Activated CD4-positive, alpha-beta T cell treated with anti-CD3 and anti-CD28 coated beads for 36 hours (primary cell): ENCODE data around the gene DNAJA4. TPM values are rescaled to one million over a fixed set of nuclear protein-coding genes. Genes with fewer than 3 reads are reported as not detected.

ENCODE experiments used
- ATAC-seq: fragments of 200-7000 bp; cut with Tn5 transposase; one replicate; pipeline ENCODE4 v1.10.0; 2021; ENCODE audit warnings: mild to moderate bottlenecking, moderate library complexity
- CTCF ChIA-PET: fragments of 350-600 bp; sonication (Branson Sonifier 250); formaldehyde crosslinking; loops from one replicate; lab custom pipeline; 2021; ENCODE audit warnings: antibody characterized with exemption; lab: Charles Lee
- POLR2A ChIA-PET: fragments of 350-600 bp; sonication (Branson Sonifier 250); formaldehyde crosslinking; loops from one replicate; lab custom pipeline; 2021; ENCODE audit warnings: antibody characterized with exemption, inconsistent platforms; lab: Charles Lee
- DNase-seq: peaks from one replicate; pipeline ENCODE4 v3.0.0-alpha.2; 2020
- H3K27ac Mint-ChIP-seq: one replicate; pipeline ENCODE4 v1.8.0; 2021; ENCODE audit warnings: mixed read lengths
- H3K27me3 Mint-ChIP-seq: one replicate; pipeline ENCODE4 v1.8.0; 2021; ENCODE audit warnings: mixed read lengths
- H3K36me3 Mint-ChIP-seq: one replicate; pipeline ENCODE4 v1.8.0; 2021; ENCODE audit warnings: low read depth, mixed read lengths
- H3K4me1 Mint-ChIP-seq: one replicate; pipeline ENCODE4 v1.8.0; 2021; ENCODE audit warnings: mixed read lengths
- H3K4me3 Mint-ChIP-seq: one replicate; pipeline ENCODE4 v1.8.0; 2021; ENCODE audit warnings: mild to moderate bottlenecking, moderate library complexity, mixed read lengths
- H3K9me3 Mint-ChIP-seq: one replicate; pipeline ENCODE4 v1.8.0; 2021; ENCODE audit warnings: low read depth, mixed read lengths
- intact Hi-C, 2 experiments: fragments of 100-400 bp; cut with DNase I in 1 of 2; cut with micrococcal nuclease in 1 of 2; formaldehyde crosslinking; loops; one replicate each; pipeline versions ENCODE4 v1.14.2 to v1.15.1; 2022 to 2024; cut with DNase I, micrococcal nuclease
- total RNA-seq, 2 experiments: library from RNA; stranded (reverse); gene quantifications; one replicate each; pipeline ENCODE4 v1.2.3, GENCODE V29; 2021

DNAJA4 gene
- total RNA-seq, 2 experiments from 2014 or later = 38.6 to 41.5 TPM

DNA sequence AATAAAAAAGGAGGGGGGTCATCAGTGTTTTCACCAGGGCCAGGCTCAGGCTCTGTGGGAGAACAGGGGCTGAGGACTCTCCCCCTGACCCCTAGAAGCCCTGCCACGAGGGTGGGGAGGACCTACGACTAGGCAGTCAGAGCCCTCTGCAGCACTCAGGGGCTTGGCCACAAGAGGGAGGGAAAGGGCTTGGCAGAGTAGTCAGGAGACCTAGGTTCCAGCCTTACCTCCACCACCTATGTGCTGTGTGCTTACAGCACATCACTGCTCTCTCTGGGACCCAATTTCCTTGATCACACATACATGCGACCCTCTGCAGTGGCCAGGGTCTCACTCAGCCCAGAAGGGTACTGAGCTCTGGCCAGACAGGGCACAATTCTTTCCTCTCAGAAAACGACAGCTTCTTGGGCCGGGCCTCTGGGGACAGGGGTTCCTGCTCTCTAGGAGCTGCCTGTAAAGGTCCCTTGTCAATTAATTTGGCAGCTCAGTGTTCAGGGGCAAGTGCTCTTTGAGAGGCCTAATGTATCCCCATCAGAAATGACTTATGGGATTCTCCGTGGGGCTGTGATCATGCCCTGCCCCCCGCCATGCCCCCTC, 51.4 kb downstream of the DNAJA4 start:
- H3K27me3 Mint-ChIP-seq = no peaks in the 10 kb centered on the region
- CTCF ChIA-PET = no interaction called here
- DNase-seq = peak; percentile 22
- no peaks in the 10 kb centered on the region for H3K9me3 Mint-ChIP-seq
- no peak overlapping the region for H3K27ac Mint-ChIP-seq
- intact Hi-C loops = no loop called here
- no peak for ATAC-seq
- POLR2A ChIA-PET = interaction anchor here (0.6 kb wide), 1 partner anchor 15 kb away, joined by 3 read pairs; no protein-coding TSS in a partner anchor
- no peak overlapping the region for H3K4me3 Mint-ChIP-seq
- H3K4me1 Mint-ChIP-seq = no peaks in the 10 kb centered on the region
- no peaks in the 10 kb centered on the region for H3K36me3 Mint-ChIP-seq

DNA sequence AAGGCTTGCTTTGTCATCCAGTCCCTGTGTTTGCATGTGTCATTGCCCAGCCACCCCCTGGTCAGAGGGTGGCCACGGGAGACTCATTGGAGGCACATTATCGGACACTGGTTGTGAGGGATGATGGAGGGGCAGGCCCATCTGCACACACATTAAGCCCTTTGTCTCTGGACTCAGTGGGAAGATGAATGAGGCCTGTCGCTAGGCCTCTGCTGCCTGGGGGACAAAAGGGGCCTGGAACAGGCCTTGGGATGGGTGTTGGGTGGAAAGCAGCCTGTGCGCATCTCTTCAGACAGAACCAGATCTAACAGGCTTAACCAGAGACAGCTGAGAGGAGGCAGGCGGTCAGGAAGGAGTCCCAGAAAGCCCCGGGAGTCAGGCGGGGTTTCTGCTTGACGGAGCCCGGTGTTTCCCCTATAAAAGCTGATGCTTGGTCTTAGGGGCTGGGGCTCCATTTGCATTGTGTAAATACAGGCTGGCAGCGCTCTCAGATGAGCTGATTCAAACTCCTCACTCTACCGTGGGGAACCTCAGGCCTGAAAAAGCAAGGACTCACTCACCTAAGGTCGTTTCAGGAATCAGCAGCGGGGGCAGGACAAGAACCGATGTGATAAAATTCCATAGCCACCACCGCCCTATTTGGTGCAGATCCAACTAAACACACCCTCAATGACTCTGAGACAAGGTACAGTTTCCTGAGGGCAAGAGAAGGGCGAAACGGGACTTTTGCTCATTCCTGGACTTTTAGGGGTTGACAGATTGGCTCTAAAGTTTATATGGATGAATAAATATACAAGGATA, 52.1 kb downstream of the DNAJA4 start:
- Mint-ChIP-seq H3K4me1 (no peaks in the 10 kb centered on the region), H3K9me3 (no peaks in the 10 kb centered on the region), H3K27ac (no peak overlapping the region), H3K36me3 (no peaks in the 10 kb centered on the region), H3K4me3 (no peak overlapping the region), H3K27me3 (no peaks in the 10 kb centered on the region)
- DNase-seq (peak; percentile 24), ATAC-seq (no peak)
- intact Hi-C loops = no loop called here
- CTCF ChIA-PET = no interaction called here
- POLR2A ChIA-PET = interaction anchor here (0.6 kb wide), 1 partner anchor 14 kb away, joined by 3 read pairs; no protein-coding TSS in a partner anchor

DNA sequence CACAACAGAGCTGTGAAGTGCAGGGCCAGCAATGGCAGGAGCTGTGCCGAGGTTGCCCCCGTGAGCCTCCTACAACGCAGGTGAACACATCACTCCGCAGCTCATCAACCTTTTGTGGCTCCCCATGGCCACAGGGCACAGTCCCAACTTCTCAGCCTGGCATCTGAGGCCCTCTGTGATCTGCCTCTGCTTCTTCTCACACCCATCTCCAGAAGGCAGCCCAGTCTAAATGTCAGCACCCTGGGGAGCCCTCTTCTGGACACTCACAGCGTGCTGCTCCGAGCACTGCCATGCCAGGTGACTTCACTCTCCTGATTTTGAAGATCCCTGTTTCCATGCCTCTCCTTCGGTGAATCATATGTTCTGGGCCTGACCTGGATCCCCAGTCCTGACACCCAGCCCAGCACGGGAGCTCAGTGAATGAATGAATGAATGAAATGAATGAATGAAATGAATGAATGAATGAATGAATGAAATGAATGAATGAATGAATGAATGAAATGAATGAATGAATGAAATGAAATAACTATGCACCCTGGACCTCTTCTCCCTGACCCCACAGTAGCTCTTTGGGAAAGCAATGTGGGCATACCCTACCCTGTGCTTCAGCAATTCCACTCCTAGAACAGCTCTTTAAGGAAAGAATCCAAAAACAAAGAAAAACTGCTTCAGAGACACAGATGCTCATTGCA, 52.9 kb downstream of the DNAJA4 start:
- POLR2A ChIA-PET = no interaction called here
- Mint-ChIP-seq H3K36me3 (no peaks in the 10 kb centered on the region), H3K27ac (no peak overlapping the region), H3K4me3 (no peak overlapping the region), H3K4me1 (no peaks in the 10 kb centered on the region), H3K27me3 (no peaks in the 10 kb centered on the region), H3K9me3 (no peaks in the 10 kb centered on the region)
- DNase-seq = peak; percentile 19
- CTCF ChIA-PET = interaction anchor here (0.6 to 0.7 kb wide), 2 partner anchors 10 to 185 kb away, joined by 3 to 4 read pairs; no protein-coding TSS in a partner anchor
- ATAC-seq = peak; percentile 23
- intact Hi-C loops = no loop called here

DNA sequence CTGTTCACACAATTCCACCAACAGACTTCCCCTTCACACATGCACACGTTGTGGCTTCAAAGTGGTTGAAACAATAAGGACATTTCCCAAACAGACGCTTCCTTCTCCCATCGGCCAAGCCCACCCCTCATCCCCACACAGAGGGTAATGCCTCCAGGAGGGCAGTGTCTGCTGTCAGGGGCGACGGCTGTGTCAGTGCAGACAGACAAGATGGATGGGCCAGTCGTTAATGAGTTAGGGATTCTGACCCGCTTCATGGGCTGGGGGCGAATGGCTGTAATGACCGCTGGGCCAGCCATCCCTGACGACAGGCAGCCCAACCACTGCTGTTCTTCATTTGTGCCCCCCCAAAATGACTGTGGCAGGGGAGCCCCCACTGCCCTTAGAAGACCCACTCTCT, 55.2 kb downstream of the DNAJA4 start:
- Mint-ChIP-seq H3K4me3 (no peak overlapping the region), H3K27ac (no peak overlapping the region), H3K9me3 (no peaks in the 10 kb centered on the region), H3K4me1 (no peaks in the 10 kb centered on the region), H3K36me3 (no peaks in the 10 kb centered on the region), H3K27me3 (no peaks in the 10 kb centered on the region)
- DNase-seq (no peak), ATAC-seq (no peak)
- CTCF ChIA-PET = interaction anchor here (2.0 kb wide), 1 partner anchor 11 kb away, joined by 4 read pairs; no protein-coding TSS in a partner anchor
- intact Hi-C loops = no loop called here
- POLR2A ChIA-PET = no interaction called here

DNA sequence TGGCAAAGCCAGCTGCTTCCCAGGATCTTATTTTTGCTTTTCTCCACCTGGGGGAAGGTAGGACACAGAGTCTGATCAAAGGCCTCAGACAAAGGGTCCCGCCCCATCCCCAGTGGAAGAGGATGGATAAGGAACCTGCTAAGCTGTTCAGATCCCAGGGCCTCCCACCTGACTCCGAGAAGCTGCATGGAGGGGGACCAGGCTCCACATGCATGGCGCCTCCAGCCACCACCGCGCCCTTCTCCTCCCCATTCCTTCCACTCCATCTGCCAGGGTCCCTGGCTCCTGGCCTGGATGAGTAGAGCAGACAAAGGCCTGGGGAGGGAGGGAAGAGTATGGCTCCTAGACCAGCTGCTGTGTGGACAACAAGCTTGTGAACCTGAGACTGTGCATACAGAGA, 55.8 kb downstream of the DNAJA4 start:
- H3K4me3 Mint-ChIP-seq = no peak overlapping the region
- no peak overlapping the region for H3K27ac Mint-ChIP-seq
- intact Hi-C loops = no loop called here
- DNase-seq = no peak
- ChIA-PET CTCF (interaction anchor here (1.1 kb wide), 1 partner anchor 102 kb away, joined by 3 read pairs; no protein-coding TSS in a partner anchor), POLR2A (no interaction called here)
- H3K9me3 Mint-ChIP-seq = no peaks in the 10 kb centered on the region
- no peaks in the 10 kb centered on the region for H3K36me3 Mint-ChIP-seq
- H3K27me3 Mint-ChIP-seq = no peaks in the 10 kb centered on the region
- H3K4me1 Mint-ChIP-seq = no peaks in the 10 kb centered on the region
- no peak for ATAC-seq

DNA sequence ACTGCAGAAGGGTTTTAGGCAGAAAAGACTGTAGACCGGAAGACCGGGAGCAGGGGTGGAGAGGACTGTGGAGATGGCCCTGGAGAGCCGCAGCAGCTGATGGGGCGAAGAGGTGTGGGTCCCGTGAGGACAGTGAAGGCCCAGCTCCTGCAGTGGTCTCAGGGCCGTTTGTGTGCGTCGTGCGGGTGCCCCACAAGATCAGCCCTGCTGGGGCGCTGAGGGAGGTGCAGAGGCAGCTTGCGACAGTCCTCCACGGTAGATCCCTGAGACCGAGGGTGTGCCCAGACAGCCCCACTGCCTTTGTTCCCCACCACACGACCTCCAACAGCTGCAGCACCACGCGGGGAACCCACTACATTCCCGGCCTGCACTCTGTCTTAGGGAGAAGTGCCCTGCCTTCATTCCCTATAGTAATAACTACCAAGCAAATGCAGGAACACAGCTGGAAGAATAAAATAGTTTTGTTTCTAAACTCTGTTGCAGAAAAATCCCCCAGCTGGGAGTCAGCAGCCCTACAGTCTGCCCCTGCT, 56.7 kb downstream of the DNAJA4 start:
- Mint-ChIP-seq H3K9me3 (no peaks in the 10 kb centered on the region), H3K27me3 (no peaks in the 10 kb centered on the region), H3K36me3 (no peaks in the 10 kb centered on the region), H3K27ac (no peak overlapping the region), H3K4me3 (no peak overlapping the region), H3K4me1 (no peaks in the 10 kb centered on the region)
- no peak for ATAC-seq
- POLR2A ChIA-PET = no interaction called here
- DNase-seq = no peak
- CTCF ChIA-PET = interaction anchor here (1.1 kb wide), 2 partner anchors 12 to 101 kb away, joined by 3 to 4 read pairs; no protein-coding TSS in a partner anchor
- intact Hi-C loops = no loop called here

DNA sequence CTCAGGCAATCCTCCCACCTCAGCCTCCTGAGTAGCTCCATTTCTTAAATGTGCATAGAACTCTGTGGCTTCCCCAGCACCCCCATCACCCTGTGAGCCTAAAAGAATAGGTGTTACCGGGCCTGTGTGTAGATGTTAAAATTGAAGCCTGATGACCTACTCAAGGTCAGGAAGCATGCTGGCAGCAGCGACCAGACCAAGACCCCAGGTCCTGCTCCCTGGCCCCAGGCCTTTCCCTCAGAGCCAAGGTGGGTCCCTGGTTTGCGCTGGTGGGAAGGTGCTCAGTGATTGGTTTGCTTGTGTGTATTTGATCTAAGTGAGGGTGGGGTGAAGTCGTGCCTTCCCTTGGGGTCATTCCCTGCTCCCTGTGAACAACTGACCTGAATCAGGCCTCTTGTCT, 57.4 kb downstream of the DNAJA4 start:
- no peak overlapping the region for H3K4me3 Mint-ChIP-seq
- DNase-seq (no peak), ATAC-seq (no peak)
- H3K36me3 Mint-ChIP-seq = no peaks in the 10 kb centered on the region
- intact Hi-C loops = no loop called here
- H3K9me3 Mint-ChIP-seq = no peaks in the 10 kb centered on the region
- ChIA-PET POLR2A (no interaction called here), CTCF (interaction anchor here (0.7 to 1.1 kb wide), 2 partner anchors 11 to 25 kb away, joined by 3 to 4 read pairs; no protein-coding TSS in a partner anchor)
- no peaks in the 10 kb centered on the region for H3K27me3 Mint-ChIP-seq
- no peak overlapping the region for H3K27ac Mint-ChIP-seq
- no peaks in the 10 kb centered on the region for H3K4me1 Mint-ChIP-seq

DNA sequence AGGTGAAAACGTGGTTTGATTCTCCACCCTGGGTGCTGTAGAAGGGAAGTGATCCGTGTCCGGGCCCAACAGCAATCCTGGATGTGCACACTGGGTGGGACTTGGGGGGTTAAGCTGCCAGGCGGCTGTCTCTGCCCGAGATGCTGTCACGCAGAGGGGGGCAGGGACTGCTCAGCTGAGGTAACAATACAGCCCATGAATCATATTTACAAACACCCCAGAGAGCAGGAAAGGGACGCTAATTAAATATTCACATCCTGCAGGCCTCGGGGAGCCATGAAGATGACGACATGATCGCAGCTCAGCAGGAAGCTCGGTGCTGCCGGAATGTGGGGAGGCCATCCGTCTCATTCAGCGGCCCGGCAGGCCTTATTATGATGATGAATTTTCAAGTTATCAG, 57.9 kb downstream of the DNAJA4 start:
- ChIA-PET POLR2A (no interaction called here), CTCF (interaction anchor here (0.7 kb wide), 1 partner anchor 25 kb away, joined by 3 read pairs; no protein-coding TSS in a partner anchor)
- Mint-ChIP-seq H3K4me3 (no peak overlapping the region), H3K4me1 (no peaks in the 10 kb centered on the region), H3K9me3 (no peaks in the 10 kb centered on the region), H3K36me3 (no peaks in the 10 kb centered on the region), H3K27ac (no peak overlapping the region), H3K27me3 (no peaks in the 10 kb centered on the region)
- ATAC-seq = no peak
- DNase-seq = no peak
- intact Hi-C loops = no loop called here

DNA sequence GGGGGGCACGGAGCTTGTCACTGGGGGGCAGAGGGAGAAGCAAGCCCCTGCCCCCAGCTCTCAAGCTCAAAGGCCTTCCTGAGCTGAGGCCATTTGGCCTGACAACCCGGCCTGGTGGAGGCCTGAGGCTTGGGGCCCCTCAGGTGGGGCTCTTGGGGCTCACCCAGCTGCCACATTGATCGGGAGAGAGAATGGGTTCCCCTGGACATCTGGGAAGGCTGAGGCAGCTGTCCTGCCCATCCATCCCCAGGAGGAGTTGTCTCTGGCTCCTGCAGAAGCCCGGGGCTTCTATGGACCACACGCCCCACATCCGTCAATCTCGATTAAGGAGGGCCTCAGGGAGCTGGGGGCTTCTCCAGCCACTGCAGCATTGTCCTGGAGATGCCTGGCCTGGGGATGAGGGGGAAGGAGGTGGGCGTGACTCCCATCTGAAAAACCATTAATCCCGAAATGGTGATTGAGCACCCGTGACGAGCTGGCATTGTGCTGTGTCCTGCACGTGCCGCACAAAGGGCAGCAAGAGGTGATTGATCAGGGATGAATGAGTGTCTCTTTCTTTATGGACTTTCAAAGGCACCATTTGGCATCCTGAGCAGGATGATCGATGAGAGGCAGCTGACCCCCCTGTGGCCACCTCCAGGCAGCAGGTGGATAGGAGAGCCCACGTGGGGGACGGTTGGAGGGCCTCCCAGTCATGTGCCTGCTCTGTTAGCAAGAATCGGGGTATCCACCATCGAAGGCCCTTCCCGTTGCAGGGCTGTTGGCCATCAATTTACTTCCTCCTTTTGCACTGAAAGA, 58.6 kb downstream of the DNAJA4 start:
- POLR2A ChIA-PET = no interaction called here
- intact Hi-C loops = no loop called here
- CTCF ChIA-PET = no interaction called here
- Mint-ChIP-seq H3K9me3 (no peaks in the 10 kb centered on the region), H3K36me3 (no peaks in the 10 kb centered on the region), H3K4me3 (no peak overlapping the region), H3K27ac (no peak overlapping the region), H3K27me3 (no peaks in the 10 kb centered on the region), H3K4me1 (no peaks in the 10 kb centered on the region)
- DNase-seq = no peak
- ATAC-seq = no peak

DNA sequence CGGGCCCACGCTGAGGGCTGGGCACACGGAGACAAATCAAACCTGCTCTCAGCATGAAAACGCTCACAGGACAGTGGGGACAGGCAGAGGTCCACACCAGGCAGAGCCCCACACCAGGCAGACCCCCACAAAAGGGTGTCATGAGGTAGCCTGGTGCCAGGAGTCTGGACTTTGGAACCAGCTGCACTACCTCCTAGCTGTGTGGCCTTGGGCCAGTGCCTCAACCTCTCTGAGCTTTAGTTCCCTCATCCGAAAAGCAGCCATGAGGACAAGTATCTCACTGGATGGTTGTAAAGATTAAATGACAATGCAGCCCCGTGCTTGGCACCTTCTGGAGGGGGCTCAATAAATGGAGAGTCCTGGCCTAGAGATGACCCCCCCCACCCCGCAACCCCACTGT, 59.3 kb downstream of the DNAJA4 start:
- no peak overlapping the region for H3K4me3 Mint-ChIP-seq
- DNase-seq = no peak
- POLR2A ChIA-PET = no interaction called here

DNA sequence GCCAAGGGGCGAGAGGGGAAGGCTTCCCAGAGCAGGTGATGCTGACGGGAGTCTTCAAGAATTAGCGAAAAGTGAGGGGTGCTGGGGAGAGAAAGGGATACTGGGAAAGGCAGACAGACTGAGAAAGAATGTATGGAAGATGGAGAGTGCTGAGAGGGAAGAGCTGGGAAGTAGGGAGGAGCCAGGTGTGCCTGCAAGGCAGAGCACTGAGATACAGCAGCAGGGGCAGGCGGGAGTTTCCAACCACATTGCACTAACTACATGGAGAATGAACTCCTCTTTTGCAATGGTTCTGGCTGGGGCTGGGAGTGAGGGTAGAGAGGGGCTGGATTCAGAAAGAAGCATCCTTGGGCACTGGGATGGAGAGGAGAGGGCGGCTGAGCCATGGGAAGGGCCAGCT, 59.8 kb downstream of the DNAJA4 start:
- ATAC-seq (no peak), DNase-seq (no peak)
- Mint-ChIP-seq H3K4me1 (no peaks in the 10 kb centered on the region), H3K4me3 (no peak overlapping the region), H3K27ac (no peak overlapping the region), H3K36me3 (no peaks in the 10 kb centered on the region), H3K9me3 (no peaks in the 10 kb centered on the region), H3K27me3 (no peaks in the 10 kb centered on the region)
- CTCF ChIA-PET = no interaction called here
- POLR2A ChIA-PET = no interaction called here
- intact Hi-C loops = no loop called here

More for the DNA sequence above, 59.3 kb downstream of the DNAJA4 start:
- no peaks in the 10 kb centered on the region for H3K4me1 Mint-ChIP-seq
- ATAC-seq = no peak
- H3K36me3 Mint-ChIP-seq = no peaks in the 10 kb centered on the region
- intact Hi-C loops = no loop called here
- no peak overlapping the region for H3K27ac Mint-ChIP-seq
- H3K27me3 Mint-ChIP-seq = no peaks in the 10 kb centered on the region
- CTCF ChIA-PET = no interaction called here
- no peaks in the 10 kb centered on the region for H3K9me3 Mint-ChIP-seq
